ENCODE measurements around the gene NR3C1. TPM values are rescaled to one million over a fixed set of nuclear protein-coding genes. Genes with fewer than 3 reads are reported as not detected.
"Not testable (repeated sequence)": the region's sequence is repeated elsewhere in the genome, so short reads cannot be mapped to it uniquely, and the experiment has no call there.

The NR3C1 gene
- total RNA-seq, 1 donor from 2014 or later: 101 TPM

GRCh38 chr5:143328589-143329220 is 74.8 kb downstream of the NR3C1 start:
- DNase-seq (no peak), ATAC-seq (no peak)
- Histone ChIP-seq H3K27ac (no peak overlapping the region), H3K4me1 (peaks cover 12% of the 10 kb centered on the region), H3K9me3 (no peaks in the 10 kb centered on the region), H3K4me3 (no peak overlapping the region), H3K36me3 (no peaks in the 10 kb centered on the region), H3K27me3 (no peaks in the 10 kb centered on the region)
- no peak for TF ChIP-seq CTCF (IDR thresholded peaks at IDR 0.05)
- intact Hi-C loops (cut with DNase I): no loop called here

GRCh38 chr5:143325086-143325485 is 78.4 kb downstream of the NR3C1 start:
- DNase-seq; intact Hi-C loops (cut with DNase I); H3K9me3 ChIP-seq; ATAC-seq; H3K4me3 ChIP-seq; H3K36me3 ChIP-seq; H3K27ac ChIP-seq; H3K27me3 ChIP-seq: not testable (repeated sequence)
- H3K4me1 ChIP-seq: peaks cover 27% of the 10 kb centered on the region

GRCh38 chr5:143322931-143323630 is 80.4 kb downstream of the NR3C1 start:
- H3K4me3 ChIP-seq; H3K27me3 ChIP-seq; H3K36me3 ChIP-seq; intact Hi-C loops (cut with DNase I); H3K9me3 ChIP-seq; DNase-seq; H3K27ac ChIP-seq; ATAC-seq: not testable (repeated sequence)
- peaks cover 41% of the 10 kb centered on the region for H3K4me1 ChIP-seq

GRCh38 chr5:143322176-143322575 is 81.3 kb downstream of the NR3C1 start:
- Histone ChIP-seq H3K27ac (no peak overlapping the region), H3K9me3 (no peaks in the 10 kb centered on the region), H3K27me3 (no peaks in the 10 kb centered on the region), H3K4me1 (peaks cover 49% of the 10 kb centered on the region), H3K4me3 (no peak overlapping the region), H3K36me3 (no peaks in the 10 kb centered on the region)
- ATAC-seq (no peak), DNase-seq (no peak)
- no peak for TF ChIP-seq CTCF (IDR thresholded peaks at IDR 0.05)
- intact Hi-C loops (cut with DNase I): no loop called here

- TF ChIP-seq CTCF (IDR thresholded peaks at IDR 0.05): no peak
- intact Hi-C loops (cut with DNase I): no loop called here
- H3K4me1 ChIP-seq: peaks cover 71% of the 10 kb centered on the region
- H3K36me3 ChIP-seq: no peaks in the 10 kb centered on the region
- no peak overlapping the region for H3K27ac ChIP-seq
- no peaks in the 10 kb centered on the region for H3K9me3 ChIP-seq
- no peak overlapping the region for H3K4me3 ChIP-seq
- H3K27me3 ChIP-seq: no peaks in the 10 kb centered on the region
- DNase-seq (no peak), ATAC-seq (no peak)
Measured at GRCh38 chr5:143319437-143320227, 83.9 kb downstream of the NR3C1 start.

- no peak for ATAC-seq
- Histone ChIP-seq H3K4me1 (peaks cover 79% of the 10 kb centered on the region), H3K9me3 (no peaks in the 10 kb centered on the region), H3K36me3 (peaks cover under 1% of the 10 kb centered on the region), H3K4me3 (no peak overlapping the region), H3K27ac (no peak overlapping the region), H3K27me3 (no peaks in the 10 kb centered on the region)
- TF ChIP-seq CTCF (IDR thresholded peaks at IDR 0.05): no peak
- DNase-seq: no peak
- intact Hi-C loops (cut with DNase I): no loop called here
Measured at GRCh38 chr5:143318833-143319232, 84.7 kb downstream of the NR3C1 start.
